ENCODE data around the gene MEAF6. TPM values are rescaled to one million over a fixed set of nuclear protein-coding genes. Genes with fewer than 3 reads are reported as not detected.

The MEAF6 gene
- total RNA-seq, 1 donor from 2014 or later = 127 TPM

- Histone ChIP-seq H4K20me1 (ENCODE audit: low read depth) (no peaks in the 10 kb centered on the region), H3K36me3 (no peaks in the 10 kb centered on the region), H3K27me3 (no peaks in the 10 kb centered on the region), H3K4me2 (no peak overlapping the region), H2AFZ (replicated peaks) (no peak overlapping the region), H3K27ac (no peak overlapping the region), H3K79me2 (ENCODE audit: low read depth) (no peaks in the 10 kb centered on the region), H3K4me1 (no peaks in the 10 kb centered on the region), H3K9me3 (ENCODE audit: low read depth) (no peaks in the 10 kb centered on the region), H3F3A (ENCODE audit: low read depth) (no peaks in the 10 kb centered on the region), H3K9ac (no peak overlapping the region), H3K4me3 (no peak overlapping the region)
- Mint-ChIP-seq H3K4me3 (no peak overlapping the region), H3K9me3 (no peaks in the 10 kb centered on the region), H3K36me3 (no peaks in the 10 kb centered on the region), H3K4me1 (no peaks in the 10 kb centered on the region), H3K27ac (no peak overlapping the region), H3K27me3 (ENCODE audit: insufficient read depth, low read depth) (peaks cover 8% of the 10 kb centered on the region)
- DNase-seq (ENCODE audit: low spot score) = no peak
- TF ChIP-seq CTCF (IDR thresholded peaks at IDR 0.05) (no peak), EZH2phosphoT487 (IDR thresholded peaks at IDR 0.05) (no peak), EZH2 (IDR thresholded peaks at IDR 0.05) (no peak)
These were observed 56.0 kb downstream of the MEAF6 start for GRCh38 chr1:37458551-37458950.

- no peak overlapping the region for H3K4me3 Mint-ChIP-seq
- H3K27ac Mint-ChIP-seq = no peak overlapping the region
- Histone ChIP-seq H3K36me3 (no peaks in the 10 kb centered on the region), H3K4me1 (peaks cover 7% of the 10 kb centered on the region), H3K9ac (no peak overlapping the region), H3F3A (ENCODE audit: low read depth) (no peaks in the 10 kb centered on the region), H3K4me3 (no peak overlapping the region), H2AFZ (replicated peaks) (no peak overlapping the region), H3K79me2 (ENCODE audit: low read depth) (no peaks in the 10 kb centered on the region), H3K27me3 (no peaks in the 10 kb centered on the region), H3K9me3 (ENCODE audit: low read depth) (no peaks in the 10 kb centered on the region), H4K20me1 (ENCODE audit: low read depth) (no peaks in the 10 kb centered on the region), H3K4me2 (no peak overlapping the region), H3K27ac (no peak overlapping the region)
- H3K27me3 Mint-ChIP-seq (ENCODE audit: insufficient read depth, low read depth) = peaks cover 6% of the 10 kb centered on the region
- no peaks in the 10 kb centered on the region for H3K36me3 Mint-ChIP-seq
- H3K9me3 Mint-ChIP-seq = no peaks in the 10 kb centered on the region
- TF ChIP-seq EZH2 (IDR thresholded peaks at IDR 0.05) (no peak), EZH2phosphoT487 (IDR thresholded peaks at IDR 0.05) (no peak), CTCF (IDR thresholded peaks at IDR 0.05) (no peak)
- no peaks in the 10 kb centered on the region for H3K4me1 Mint-ChIP-seq
- DNase-seq (ENCODE audit: low spot score) = no peak
These were observed 58.0 kb downstream of the MEAF6 start for GRCh38 chr1:37456614-37457013.

GRCh38 chr1:37455516-37455915 lies 59.0 kb downstream of the MEAF6 start:
- no peak for TF ChIP-seq CTCF (IDR thresholded peaks at IDR 0.05)
- no peak for TF ChIP-seq EZH2phosphoT487 (IDR thresholded peaks at IDR 0.05)
- TF ChIP-seq EZH2 (IDR thresholded peaks at IDR 0.05) = no peak
- Mint-ChIP-seq H3K4me3 (no peak overlapping the region), H3K9me3 (no peaks in the 10 kb centered on the region), H3K27ac (no peak overlapping the region), H3K36me3 (no peaks in the 10 kb centered on the region), H3K27me3 (ENCODE audit: insufficient read depth, low read depth) (peaks cover 6% of the 10 kb centered on the region), H3K4me1 (no peaks in the 10 kb centered on the region)
- Histone ChIP-seq H3K9ac (no peak overlapping the region), H3K4me1 (peaks cover 7% of the 10 kb centered on the region), H3K4me2 (no peak overlapping the region), H3K79me2 (ENCODE audit: low read depth) (no peaks in the 10 kb centered on the region), H3K4me3 (no peak overlapping the region), H3F3A (ENCODE audit: low read depth) (no peaks in the 10 kb centered on the region), H3K27me3 (no peaks in the 10 kb centered on the region), H2AFZ (replicated peaks) (peak overlapping the region; percentile 81), H4K20me1 (ENCODE audit: low read depth) (no peaks in the 10 kb centered on the region), H3K9me3 (ENCODE audit: low read depth) (no peaks in the 10 kb centered on the region), H3K36me3 (no peaks in the 10 kb centered on the region), H3K27ac (no peak overlapping the region)
- no peak for DNase-seq (ENCODE audit: low spot score)
